ENCODE measurements around the gene PDX1.

PDX1 gene

DNA sequence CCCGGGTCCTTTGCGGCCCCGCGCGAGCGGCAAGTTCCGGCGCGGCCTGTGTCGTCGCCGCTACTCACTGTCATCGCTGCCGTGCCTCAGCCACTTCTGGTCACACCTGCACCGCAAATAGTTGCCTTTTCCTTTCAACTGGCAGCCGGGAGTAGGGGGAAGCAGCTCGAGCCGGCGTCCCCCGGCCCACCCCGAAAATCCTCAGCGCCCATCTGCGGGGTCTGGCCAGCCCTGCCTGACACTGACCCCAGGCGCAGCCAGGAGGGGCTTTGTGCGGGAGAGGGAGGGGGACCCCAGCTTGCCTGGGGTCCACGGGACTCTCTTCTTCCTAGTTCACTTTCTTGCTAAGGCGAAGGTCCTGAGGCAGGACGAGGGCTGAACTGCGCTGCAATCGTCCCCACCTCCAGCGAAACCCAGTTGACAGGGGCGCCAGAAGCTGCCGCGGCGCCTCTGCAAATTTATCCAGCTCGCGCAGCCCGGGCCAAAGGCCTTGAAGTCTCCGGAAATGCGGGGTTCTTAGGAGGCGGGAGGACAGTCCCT is 1.7 kb downstream of the PDX1 start:
- no peak overlapping the region for H3K27ac ChIP-seq
- no peak for DNase-seq
- peaks cover 100% of the 10 kb centered on the region for H3K27me3 ChIP-seq (ENCODE audit: insufficient read depth, low read depth, severe bottlenecking)
- H3K9me3 ChIP-seq (ENCODE audit: severe bottlenecking) = peaks cover 82% of the 10 kb centered on the region
- H3K4me3 ChIP-seq (ENCODE audit: low read depth, low read length) = peak overlapping the region; percentile 42
- H3K36me3 ChIP-seq = no peaks in the 10 kb centered on the region
- TF ChIP-seq, protein P1, sequence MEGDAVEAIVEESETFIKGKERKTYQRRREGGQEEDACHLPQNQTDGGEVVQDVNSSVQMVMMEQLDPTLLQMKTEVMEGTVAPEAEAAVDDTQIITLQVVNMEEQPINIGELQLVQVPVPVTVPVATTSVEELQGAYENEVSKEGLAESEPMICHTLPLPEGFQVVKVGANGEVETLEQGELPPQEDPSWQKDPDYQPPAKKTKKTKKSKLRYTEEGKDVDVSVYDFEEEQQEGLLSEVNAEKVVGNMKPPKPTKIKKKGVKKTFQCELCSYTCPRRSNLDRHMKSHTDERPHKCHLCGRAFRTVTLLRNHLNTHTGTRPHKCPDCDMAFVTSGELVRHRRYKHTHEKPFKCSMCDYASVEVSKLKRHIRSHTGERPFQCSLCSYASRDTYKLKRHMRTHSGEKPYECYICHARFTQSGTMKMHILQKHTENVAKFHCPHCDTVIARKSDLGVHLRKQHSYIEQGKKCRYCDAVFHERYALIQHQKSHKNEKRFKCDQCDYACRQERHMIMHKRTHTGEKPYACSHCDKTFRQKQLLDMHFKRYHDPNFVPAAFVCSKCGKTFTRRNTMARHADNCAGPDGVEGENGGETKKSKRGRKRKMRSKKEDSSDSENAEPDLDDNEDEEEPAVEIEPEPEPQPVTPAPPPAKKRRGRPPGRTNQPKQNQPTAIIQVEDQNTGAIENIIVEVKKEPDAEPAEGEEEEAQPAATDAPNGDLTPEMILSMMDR (IDR thresholded peaks at IDR 0.05; ENCODE audit: low read depth, low read length) = no peak

DNA sequence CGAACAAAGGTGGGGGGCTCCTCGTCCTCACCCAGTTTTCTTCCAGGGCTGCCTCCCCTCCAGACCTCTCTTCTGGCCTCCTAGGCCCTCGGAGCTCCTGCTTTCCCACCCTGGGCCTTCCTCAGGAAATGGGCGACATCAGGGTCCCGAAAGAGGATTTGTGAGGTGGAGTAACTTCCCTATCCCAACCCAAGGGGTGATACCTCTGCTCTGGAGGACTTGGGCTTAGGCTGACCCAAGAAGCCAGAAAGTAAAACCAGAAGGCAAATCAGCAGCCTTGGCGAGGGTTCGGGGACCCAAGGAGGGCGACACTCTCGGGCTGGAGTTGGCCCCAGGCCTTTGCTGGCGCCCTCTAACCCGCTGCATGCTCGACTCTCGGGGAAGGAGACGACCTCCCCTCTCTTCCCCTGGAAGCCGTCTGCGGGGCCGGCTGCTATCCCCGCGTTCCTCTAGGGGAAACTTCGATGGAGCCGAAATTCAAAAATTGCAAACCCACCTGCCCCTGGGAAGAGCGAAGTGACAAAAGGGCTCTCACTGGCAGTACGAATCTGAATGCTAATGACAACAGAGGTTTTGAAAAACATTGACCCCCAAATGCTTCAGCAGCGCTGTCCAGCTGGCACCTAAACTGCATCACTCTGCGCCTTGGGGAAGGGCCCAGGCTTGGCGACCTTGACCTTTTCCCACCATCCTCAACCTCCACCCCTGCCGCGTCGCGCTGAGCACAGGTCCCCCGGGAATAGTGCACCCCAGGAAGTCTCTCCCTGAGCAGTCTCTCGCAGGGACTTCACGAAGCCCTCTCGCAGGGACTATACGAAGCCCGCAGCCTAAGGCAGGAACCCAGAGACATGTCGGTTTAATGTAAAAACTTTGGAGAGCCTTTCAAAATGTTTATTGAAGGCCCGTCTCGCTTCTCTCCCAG is 2.4 kb downstream of the PDX1 start:
- H3K27ac ChIP-seq = no peak overlapping the region
- H3K27me3 ChIP-seq (ENCODE audit: insufficient read depth, low read depth, severe bottlenecking) = peaks cover 100% of the 10 kb centered on the region
- H3K36me3 ChIP-seq = no peaks in the 10 kb centered on the region
- TF ChIP-seq, protein P1 (IDR thresholded peaks at IDR 0.05; ENCODE audit: low read depth, low read length) = no peak
- no peak overlapping the region for H3K4me3 ChIP-seq (ENCODE audit: low read depth, low read length)
- peaks cover 83% of the 10 kb centered on the region for H3K9me3 ChIP-seq (ENCODE audit: severe bottlenecking)
- no peak for DNase-seq

DNA sequence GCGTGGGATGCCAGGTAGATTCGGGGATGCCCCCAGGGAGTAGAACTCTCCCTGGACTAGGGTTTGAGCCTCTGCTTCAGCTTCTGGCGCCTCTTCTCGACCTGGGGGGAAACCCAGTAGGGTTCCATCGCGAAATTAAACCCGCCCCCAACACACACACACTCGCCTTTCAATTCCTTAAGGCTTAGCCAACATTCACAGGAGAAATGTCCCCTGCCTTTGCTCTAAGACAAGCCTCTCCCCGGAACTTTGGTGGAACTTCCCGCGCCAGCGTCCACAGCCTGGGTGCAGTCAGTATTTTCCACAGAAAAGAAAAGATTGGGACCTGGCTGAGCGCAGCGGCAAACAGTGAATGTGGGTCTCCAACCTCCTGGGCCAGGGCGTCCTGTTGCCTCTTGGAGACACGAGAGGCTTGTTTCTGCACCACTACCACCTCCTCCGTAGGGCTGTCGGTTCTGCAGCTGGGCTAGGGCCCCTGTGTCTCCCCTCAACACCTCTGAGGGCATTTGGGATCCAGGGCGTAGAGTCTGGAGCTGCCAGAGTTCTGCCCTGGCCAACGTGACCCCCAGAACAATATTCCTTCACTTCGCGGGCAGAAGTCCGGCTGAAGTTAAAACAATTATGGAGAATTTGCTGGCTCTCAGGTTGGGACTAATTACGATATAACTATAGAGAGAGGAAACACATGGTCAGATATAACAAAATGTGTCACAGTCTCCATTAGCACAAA is 3.2 kb downstream of the PDX1 start:
- Histone ChIP-seq H3K9me3 (ENCODE audit: severe bottlenecking) (peaks cover 85% of the 10 kb centered on the region), H3K27me3 (ENCODE audit: insufficient read depth, low read depth, severe bottlenecking) (peaks cover 100% of the 10 kb centered on the region), H3K27ac (no peak overlapping the region), H3K4me3 (ENCODE audit: low read depth, low read length) (no peak overlapping the region), H3K36me3 (no peaks in the 10 kb centered on the region)
- TF ChIP-seq, protein P1 (IDR thresholded peaks at IDR 0.05; ENCODE audit: low read depth, low read length) = no peak
- DNase-seq = no peak

DNA sequence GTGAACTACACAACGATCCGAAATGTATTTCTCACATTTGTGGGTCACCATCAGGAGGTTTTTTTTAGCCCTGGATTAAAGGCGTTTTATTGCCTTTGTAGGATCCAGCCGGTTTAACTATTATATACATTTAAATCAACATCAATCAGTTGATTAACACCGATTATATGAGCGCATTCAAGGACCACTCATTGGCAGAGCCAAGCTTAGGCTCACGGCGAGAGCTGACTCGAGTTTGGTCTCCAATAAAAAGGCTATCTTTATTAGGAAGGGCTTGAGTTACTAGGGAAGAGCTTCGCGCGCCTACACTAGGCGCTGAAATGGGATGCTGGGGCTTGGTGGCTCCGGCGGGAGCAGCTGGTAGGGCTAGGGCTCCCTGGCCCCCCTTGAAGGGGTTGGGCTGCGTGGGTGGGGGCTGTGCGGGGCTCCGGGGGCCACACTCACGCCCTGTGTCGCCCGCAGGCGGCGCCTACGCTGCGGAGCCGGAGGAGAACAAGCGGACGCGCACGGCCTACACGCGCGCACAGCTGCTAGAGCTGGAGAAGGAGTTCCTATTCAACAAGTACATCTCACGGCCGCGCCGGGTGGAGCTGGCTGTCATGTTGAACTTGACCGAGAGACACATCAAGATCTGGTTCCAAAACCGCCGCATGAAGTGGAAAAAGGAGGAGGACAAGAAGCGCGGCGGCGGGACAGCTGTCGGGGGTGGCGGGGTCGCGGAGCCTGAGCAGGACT is 4.2 kb downstream of the PDX1 start:
- H3K27ac ChIP-seq = no peak overlapping the region
- H3K4me3 ChIP-seq (ENCODE audit: low read depth, low read length) = no peak overlapping the region
- H3K9me3 ChIP-seq (ENCODE audit: severe bottlenecking) = peaks cover 85% of the 10 kb centered on the region
- H3K27me3 ChIP-seq (ENCODE audit: insufficient read depth, low read depth, severe bottlenecking) = peaks cover 100% of the 10 kb centered on the region
- TF ChIP-seq, protein P1 (IDR thresholded peaks at IDR 0.05; ENCODE audit: low read depth, low read length) = no peak
- no peak for DNase-seq
- H3K36me3 ChIP-seq = no peaks in the 10 kb centered on the region

DNA sequence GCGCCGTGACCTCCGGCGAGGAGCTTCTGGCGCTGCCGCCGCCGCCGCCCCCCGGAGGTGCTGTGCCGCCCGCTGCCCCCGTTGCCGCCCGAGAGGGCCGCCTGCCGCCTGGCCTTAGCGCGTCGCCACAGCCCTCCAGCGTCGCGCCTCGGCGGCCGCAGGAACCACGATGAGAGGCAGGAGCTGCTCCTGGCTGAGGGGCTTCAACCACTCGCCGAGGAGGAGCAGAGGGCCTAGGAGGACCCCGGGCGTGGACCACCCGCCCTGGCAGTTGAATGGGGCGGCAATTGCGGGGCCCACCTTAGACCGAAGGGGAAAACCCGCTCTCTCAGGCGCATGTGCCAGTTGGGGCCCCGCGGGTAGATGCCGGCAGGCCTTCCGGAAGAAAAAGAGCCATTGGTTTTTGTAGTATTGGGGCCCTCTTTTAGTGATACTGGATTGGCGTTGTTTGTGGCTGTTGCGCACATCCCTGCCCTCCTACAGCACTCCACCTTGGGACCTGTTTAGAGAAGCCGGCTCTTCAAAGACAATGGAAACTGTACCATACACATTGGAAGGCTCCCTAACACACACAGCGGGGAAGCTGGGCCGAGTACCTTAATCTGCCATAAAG is 4.8 kb downstream of the PDX1 start:
- no peak overlapping the region for H3K27ac ChIP-seq
- H3K36me3 ChIP-seq = no peaks in the 10 kb centered on the region
- DNase-seq = no peak
- peaks cover 100% of the 10 kb centered on the region for H3K27me3 ChIP-seq (ENCODE audit: insufficient read depth, low read depth, severe bottlenecking)
- TF ChIP-seq, protein P1 (IDR thresholded peaks at IDR 0.05; ENCODE audit: low read depth, low read length) = no peak
- H3K4me3 ChIP-seq (ENCODE audit: low read depth, low read length) = no peak overlapping the region
- H3K9me3 ChIP-seq (ENCODE audit: severe bottlenecking) = peaks cover 85% of the 10 kb centered on the region
